WTC11 (cell line): ENCODE data around the gene NCKAP5. TPM values are rescaled to one million over a fixed set of nuclear protein-coding genes. Genes with fewer than 3 reads are reported as not detected.

Experiments used
- ATAC-seq: fragments of 200-7000 bp; cut with Tn5 transposase; 2 replicates; pipeline ENCODE4 v1.10.0; 2021; ENCODE audit warnings: mild to moderate bottlenecking, moderate library complexity
- CTCF ChIA-PET: fragments of 300-600 bp; sonication (Branson Sonifier 250); formaldehyde crosslinking; loops from one replicate; lab custom pipeline; 2021; ENCODE audit warnings: antibody characterized with exemption; lab: Charles Lee
- POLR2A ChIA-PET: fragments of 350-600 bp; sonication (Branson Sonifier 250); formaldehyde crosslinking; loops from one replicate; lab custom pipeline; 2021; ENCODE audit warnings: antibody characterized with exemption; lab: Charles Lee
- DNase-seq: peaks from one replicate; pipeline ENCODE4 v3.0.0; 2021; ENCODE audit warnings: low spot score
- H3K27ac Mint-ChIP-seq: 2 replicates; pipeline ENCODE4 v1.8.0; 2021; ENCODE audit warnings: mixed read lengths
- H3K27me3 Mint-ChIP-seq: 2 replicates; pipeline ENCODE4 v1.8.0; 2021; ENCODE audit warnings: low read depth, mild to moderate bottlenecking, moderate library complexity, mixed read lengths
- H3K36me3 Mint-ChIP-seq: 2 replicates; pipeline ENCODE4 v1.8.0; 2021; ENCODE audit warnings: mixed read lengths
- H3K4me1 Mint-ChIP-seq: 2 replicates; pipeline ENCODE4 v1.8.0; 2022; ENCODE audit warnings: mixed read lengths
- H3K4me3 Mint-ChIP-seq: 2 replicates; pipeline ENCODE4 v1.8.0; 2021; ENCODE audit warnings: mild to moderate bottlenecking, moderate library complexity, mixed read lengths
- H3K9me3 Mint-ChIP-seq: 2 replicates; pipeline ENCODE4 v1.8.0; 2021; ENCODE audit warnings: mixed read lengths
- ATF1 ChIP-seq: sonication (generic); formaldehyde crosslinking; IDR thresholded peaks from 2 replicates; pipeline ENCODE4 v1.8.1; 2023; ENCODE audit warnings: mild to moderate bottlenecking, moderate library complexity, missing genetic modification reagents
- EMX1 ChIP-seq: fragments of 250-450 bp; sonication (Bioruptor Pico); IDR thresholded peaks from 2 replicates; pipeline ENCODE4 v1.8.0; 2021; ENCODE audit warnings: mild to moderate bottlenecking
- ETV6 ChIP-seq: sonication (generic); formaldehyde crosslinking; IDR thresholded peaks from 2 replicates; pipeline ENCODE4 v1.8.1; 2022; ENCODE audit warnings: mild to moderate bottlenecking, missing genetic modification reagents
- FOXK1 ChIP-seq: sonication (generic); formaldehyde crosslinking; IDR thresholded peaks from 2 replicates; pipeline ENCODE4 v1.8.0; 2022; ENCODE audit warnings: mild to moderate bottlenecking, moderate library complexity, missing genetic modification reagents
- HMGA2 ChIP-seq: fragments of 250-450 bp; sonication (Bioruptor Pico); IDR thresholded peaks from 2 replicates; pipeline ENCODE4 v1.4.0; 2021; ENCODE audit warnings: mild to moderate bottlenecking, moderate library complexity
- MXD4 ChIP-seq: fragments of 250-450 bp; sonication (Bioruptor Pico); IDR thresholded peaks from 2 replicates; pipeline ENCODE4 v1.8.0; 2021; ENCODE audit warnings: mild to moderate bottlenecking, moderate library complexity, borderline replicate concordance
- TCF7 ChIP-seq: sonication (generic); formaldehyde crosslinking; IDR thresholded peaks from 2 replicates; pipeline ENCODE4 v1.8.0; 2022; ENCODE audit warnings: mild to moderate bottlenecking, low read depth, missing genetic modification reagents, moderate library complexity
- TEAD1 ChIP-seq: sonication (generic); formaldehyde crosslinking; IDR thresholded peaks from 2 replicates; pipeline ENCODE4 v1.8.0; 2022; ENCODE audit warnings: mild to moderate bottlenecking, missing genetic modification reagents
- ZBTB21 ChIP-seq: sonication (generic); formaldehyde crosslinking; IDR thresholded peaks from 2 replicates; pipeline ENCODE4 v1.8.1; 2023; ENCODE audit warnings: mild to moderate bottlenecking, missing genetic modification reagents, borderline replicate concordance
- ZNF423 ChIP-seq: fragments of 250-450 bp; sonication (Bioruptor Pico); IDR thresholded peaks from 2 replicates; pipeline ENCODE4 v2.1.2; 2022; ENCODE audit warnings: mild to moderate bottlenecking, moderate library complexity
- total RNA-seq: library from RNA; stranded (reverse); gene quantifications from 3 replicates; pipeline ENCODE4 v1.2.3, GENCODE V29; 2021
- TF ChIP-seq, protein P1 (sequence below): sonication (generic); formaldehyde crosslinking; IDR thresholded peaks from 2 replicates; pipeline ENCODE4 v1.8.1; 2022; ENCODE audit warnings: missing genetic modification reagents, borderline replicate concordance
- TF ChIP-seq, protein P2 (sequence below): fragments of 250-450 bp; sonication (Bioruptor Pico); IDR thresholded peaks from 2 replicates; pipeline ENCODE4 v1.9.0; 2021; ENCODE audit warnings: mild to moderate bottlenecking
- TF ChIP-seq, protein P3 (sequence below): sonication (generic); formaldehyde crosslinking; IDR thresholded peaks from 2 replicates; pipeline ENCODE4 v1.8.1; 2023; ENCODE audit warnings: mild to moderate bottlenecking, moderate library complexity, missing genetic modification reagents
- TF ChIP-seq, protein P4 (sequence below): fragments of 250-450 bp; sonication (Bioruptor Pico); conservative IDR thresholded peaks from 2 replicates; pipeline ENCODE4 v1.9.0; 2021; ENCODE audit warnings: mild to moderate bottlenecking

NCKAP5 gene
- total RNA-seq, 1 experiment from 2014 or later: 0.55 TPM

DNA sequence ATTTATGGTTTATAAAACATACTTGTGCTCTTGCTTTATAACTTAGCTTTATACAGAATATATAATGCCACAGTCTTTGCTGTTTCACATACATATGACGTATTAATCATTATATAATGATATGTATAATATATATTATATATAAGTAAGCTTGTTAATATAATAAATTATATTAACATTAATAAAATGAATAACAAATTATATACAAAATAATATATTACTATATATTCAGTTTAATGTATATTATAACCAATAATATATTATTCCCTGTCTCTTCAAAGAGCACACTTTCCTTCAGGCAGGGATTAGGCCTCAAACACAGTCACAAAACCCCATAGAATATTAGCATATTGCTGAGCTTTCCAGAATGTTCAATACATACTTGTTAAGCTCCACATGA, 427.6 kb downstream of the NCKAP5 start:
- H3K4me3 Mint-ChIP-seq: peak overlapping the region; percentile 29
- H3K36me3 Mint-ChIP-seq: no peaks in the 10 kb centered on the region
- ATAC-seq (no peak), DNase-seq (no peak)
- H3K27me3 Mint-ChIP-seq: peaks cover 50% of the 10 kb centered on the region
- CTCF ChIA-PET: interaction anchor here (0.9 to 1.5 kb wide), 2 partner anchors 31 to 229 kb away, joined by 3 to 6 read pairs; no protein-coding TSS in a partner anchor
- no peaks in the 10 kb centered on the region for H3K9me3 Mint-ChIP-seq
- H3K4me1 Mint-ChIP-seq: peaks cover 46% of the 10 kb centered on the region
- TF ChIP-seq ETV6 (CRISPR knock-in tag) (no peak), HMGA2 (peak; percentile 93), ZBTB21 (no peak), MXD4 (CRISPR knock-in tag) (no peak)
- TF ChIP-seq, protein P1, sequence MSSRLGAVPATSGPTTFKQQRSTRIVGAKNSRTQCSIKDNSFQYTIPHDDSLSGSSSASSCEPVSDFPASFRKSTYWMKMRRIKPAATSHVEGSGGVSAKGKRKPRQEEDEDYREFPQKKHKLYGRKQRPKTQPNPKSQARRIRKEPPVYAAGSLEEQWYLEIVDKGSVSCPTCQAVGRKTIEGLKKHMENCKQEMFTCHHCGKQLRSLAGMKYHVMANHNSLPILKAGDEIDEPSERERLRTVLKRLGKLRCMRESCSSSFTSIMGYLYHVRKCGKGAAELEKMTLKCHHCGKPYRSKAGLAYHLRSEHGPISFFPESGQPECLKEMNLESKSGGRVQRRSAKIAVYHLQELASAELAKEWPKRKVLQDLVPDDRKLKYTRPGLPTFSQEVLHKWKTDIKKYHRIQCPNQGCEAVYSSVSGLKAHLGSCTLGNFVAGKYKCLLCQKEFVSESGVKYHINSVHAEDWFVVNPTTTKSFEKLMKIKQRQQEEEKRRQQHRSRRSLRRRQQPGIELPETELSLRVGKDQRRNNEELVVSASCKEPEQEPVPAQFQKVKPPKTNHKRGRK (CRISPR knock-in tag): no peak
- TF ChIP-seq, all 79 proteins: peak for 1
- POLR2A ChIA-PET: interaction anchor here (0.6 kb wide), 1 partner anchor 873 kb away, joined by 3 read pairs; no protein-coding TSS in a partner anchor
- H3K27ac Mint-ChIP-seq: no peak overlapping the region

DNA sequence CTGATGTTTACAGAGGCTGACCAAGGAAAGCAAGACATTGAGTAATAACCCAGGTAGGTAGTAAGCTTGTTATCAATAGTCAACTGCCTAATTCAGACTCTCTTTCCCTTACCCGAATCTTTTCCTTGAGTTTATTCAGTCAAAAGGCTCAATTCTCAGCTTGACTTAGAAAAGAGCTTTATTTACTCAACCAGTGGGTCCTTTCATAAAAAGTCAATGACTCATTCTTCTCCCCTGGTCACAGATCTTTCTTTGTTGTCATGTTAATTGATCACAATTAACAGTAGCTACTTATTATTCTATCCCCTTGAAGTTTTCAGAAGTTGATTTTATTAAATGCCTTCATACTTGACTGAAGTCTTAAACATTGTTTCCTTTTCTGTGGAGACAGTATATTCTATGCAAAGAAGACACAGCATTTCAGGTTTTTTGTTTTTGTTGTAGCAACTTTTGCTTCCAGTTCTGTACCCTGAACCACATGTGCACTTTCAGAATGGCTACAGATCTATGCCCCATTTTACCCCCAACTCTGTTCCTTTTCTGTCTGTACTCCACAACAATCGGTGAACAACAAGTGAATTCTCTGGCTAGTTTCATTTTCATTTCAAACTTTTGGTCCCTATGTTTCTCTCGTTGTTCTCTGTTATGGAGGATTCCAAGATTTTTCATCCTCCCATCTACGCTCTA, 428.3 kb downstream of the NCKAP5 start:
- H3K4me3 Mint-ChIP-seq: peak overlapping the region; percentile 29
- POLR2A ChIA-PET: interaction anchor here (0.6 to 1.0 kb wide), 2 partner anchors 10 to 872 kb away, joined by 3 read pairs; no protein-coding TSS in a partner anchor
- DNase-seq: no peak
- H3K27me3 Mint-ChIP-seq: peaks cover 50% of the 10 kb centered on the region
- peak; percentile 67 for ATAC-seq
- CTCF ChIA-PET: interaction anchor here (0.9 to 1.5 kb wide), 2 partner anchors 31 to 228 kb away, joined by 3 to 6 read pairs; no protein-coding TSS in a partner anchor
- H3K36me3 Mint-ChIP-seq: no peaks in the 10 kb centered on the region
- TF ChIP-seq ZNF423 (CRISPR knock-in tag): no peak
- TF ChIP-seq, protein P2, sequence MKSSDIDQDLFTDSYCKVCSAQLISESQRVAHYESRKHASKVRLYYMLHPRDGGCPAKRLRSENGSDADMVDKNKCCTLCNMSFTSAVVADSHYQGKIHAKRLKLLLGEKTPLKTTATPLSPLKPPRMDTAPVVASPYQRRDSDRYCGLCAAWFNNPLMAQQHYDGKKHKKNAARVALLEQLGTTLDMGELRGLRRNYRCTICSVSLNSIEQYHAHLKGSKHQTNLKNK: peak; percentile 69; the same call in 1 of the 2 replicates
- no peak for TF ChIP-seq FOXK1
- TF ChIP-seq TEAD1 (CRISPR knock-in tag): no peak
- TF ChIP-seq ATF1 (CRISPR knock-in tag): no peak
- no peak for TF ChIP-seq TCF7 (CRISPR knock-in tag)
- TF ChIP-seq EMX1 (CRISPR knock-in tag): no peak
- H3K27ac Mint-ChIP-seq: no peak overlapping the region
- no peaks in the 10 kb centered on the region for H3K9me3 Mint-ChIP-seq
- peaks cover 48% of the 10 kb centered on the region for H3K4me1 Mint-ChIP-seq

DNA sequence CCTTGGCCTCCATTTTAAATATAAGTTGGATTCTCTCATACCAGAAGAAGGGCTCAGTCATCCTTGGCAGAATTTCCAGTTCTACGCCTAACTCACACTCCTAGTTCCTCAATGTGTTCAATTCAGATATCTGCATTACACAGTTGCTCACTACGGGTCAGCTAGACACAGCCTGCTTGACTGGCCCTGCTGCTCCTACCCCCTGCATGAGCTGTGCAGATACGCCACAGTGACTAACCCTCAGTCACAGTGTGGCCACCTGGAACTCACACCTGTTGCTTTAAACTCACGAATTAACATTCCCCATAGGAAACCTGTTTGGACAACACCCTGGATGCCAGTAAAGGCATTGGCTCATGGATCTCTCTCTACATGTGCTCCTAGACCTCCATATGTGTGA, 429.6 kb downstream of the NCKAP5 start:
- Mint-ChIP-seq H3K4me3 (0 out of 2 replicates have a peak overlapping the region, but pooled peaks have one; percentile 2), H3K36me3 (no peaks in the 10 kb centered on the region), H3K27me3 (peaks cover 50% of the 10 kb centered on the region), H3K4me1 (peaks cover 49% of the 10 kb centered on the region), H3K27ac (no peak overlapping the region), H3K9me3 (no peaks in the 10 kb centered on the region)
- CTCF ChIA-PET: no interaction called here
- TF ChIP-seq, protein P3, sequence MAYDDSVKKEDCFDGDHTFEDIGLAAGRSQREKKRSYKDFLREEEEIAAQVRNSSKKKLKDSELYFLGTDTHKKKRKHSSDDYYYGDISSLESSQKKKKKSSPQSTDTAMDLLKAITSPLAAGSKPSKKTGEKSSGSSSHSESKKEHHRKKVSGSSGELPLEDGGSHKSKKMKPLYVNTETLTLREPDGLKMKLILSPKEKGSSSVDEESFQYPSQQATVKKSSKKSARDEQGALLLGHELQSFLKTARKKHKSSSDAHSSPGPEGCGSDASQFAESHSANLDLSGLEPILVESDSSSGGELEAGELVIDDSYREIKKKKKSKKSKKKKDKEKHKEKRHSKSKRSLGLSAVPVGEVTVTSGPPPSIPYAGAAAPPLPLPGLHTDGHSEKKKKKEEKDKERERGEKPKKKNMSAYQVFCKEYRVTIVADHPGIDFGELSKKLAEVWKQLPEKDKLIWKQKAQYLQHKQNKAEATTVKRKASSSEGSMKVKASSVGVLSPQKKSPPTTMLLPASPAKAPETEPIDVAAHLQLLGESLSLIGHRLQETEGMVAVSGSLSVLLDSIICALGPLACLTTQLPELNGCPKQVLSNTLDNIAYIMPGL: no peak
- TF ChIP-seq ZNF423 (CRISPR knock-in tag): 0 out of 2 replicates have a peak, but pooled peaks have one; percentile 10
- TF ChIP-seq, protein P4, sequence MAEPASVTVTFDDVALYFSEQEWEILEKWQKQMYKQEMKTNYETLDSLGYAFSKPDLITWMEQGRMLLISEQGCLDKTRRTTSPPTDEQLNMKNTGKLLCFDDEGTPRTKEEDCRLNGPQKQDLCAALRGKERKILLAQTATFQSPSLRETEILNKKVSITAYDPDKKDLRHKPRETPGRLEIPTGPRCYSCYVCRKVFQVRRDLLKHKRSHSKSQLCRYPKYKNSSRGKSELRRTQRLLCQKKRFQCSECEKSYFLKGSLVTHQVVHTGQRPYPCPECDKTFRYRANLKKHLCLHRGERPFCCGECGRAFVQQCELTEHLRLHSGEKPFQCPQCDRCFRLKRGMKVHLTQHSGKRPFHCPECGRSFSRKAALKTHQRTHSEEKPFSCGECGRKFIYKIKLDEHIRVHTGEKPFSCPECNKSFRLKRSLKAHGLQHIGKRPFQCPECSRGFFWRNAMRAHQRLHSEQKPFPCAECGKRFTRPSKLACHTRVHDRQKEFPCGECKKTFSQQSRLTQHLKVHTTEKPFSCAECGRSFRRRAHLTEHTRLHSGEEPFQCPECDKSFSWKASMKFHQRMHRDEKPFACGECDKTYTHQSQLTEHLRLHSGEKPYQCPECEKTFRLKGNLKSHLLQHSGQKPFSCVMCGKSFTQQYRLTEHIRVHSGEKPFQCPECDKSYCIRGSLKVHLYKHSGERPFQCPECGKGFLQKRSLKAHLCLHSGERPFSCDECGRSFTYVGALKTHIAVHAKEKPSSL (CRISPR knock-in tag): no peak
- ATAC-seq (peak; percentile 69), DNase-seq (peak; percentile 17)
- POLR2A ChIA-PET: no interaction called here
